T-helper 9 cell (primary cell): Measurements from ENCODE around the gene ZFAND2A.
"Not testable (repeated sequence)": the region's sequence is repeated elsewhere in the genome, so short reads cannot be mapped to it uniquely, and the experiment has no call there.

Experiments used
- DNase-seq: peaks from one replicate; pipeline ENCODE4 v3.0.0-alpha.2; 2020

Gene ZFAND2A

GRCh38 chr7:1150400-1151002 is 9.5 kb downstream of the ZFAND2A start:
- DNase-seq: no peak

DNA sequence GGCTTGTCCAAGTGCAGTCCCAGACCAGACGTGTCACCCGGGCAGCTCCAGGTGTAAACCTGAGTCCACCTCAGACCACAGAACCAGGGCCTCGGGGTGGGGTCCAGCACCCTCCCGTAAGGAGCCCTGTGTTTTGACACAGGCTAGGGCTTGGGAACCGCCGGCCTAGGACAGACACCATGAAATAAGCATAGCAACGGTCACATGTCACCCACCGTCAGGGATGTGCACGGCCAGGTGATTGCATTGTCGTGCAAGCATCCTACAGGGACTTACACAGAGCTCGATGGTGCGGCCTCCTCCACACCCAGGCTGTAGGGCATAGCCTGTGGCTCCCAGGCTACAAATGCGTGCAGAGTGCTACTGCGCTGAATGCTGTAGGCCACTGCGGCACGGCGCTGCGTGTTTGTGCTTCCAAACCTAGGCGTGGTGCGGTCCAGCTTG is 10.6 kb downstream of the ZFAND2A start:
- no peak for DNase-seq

DNA sequence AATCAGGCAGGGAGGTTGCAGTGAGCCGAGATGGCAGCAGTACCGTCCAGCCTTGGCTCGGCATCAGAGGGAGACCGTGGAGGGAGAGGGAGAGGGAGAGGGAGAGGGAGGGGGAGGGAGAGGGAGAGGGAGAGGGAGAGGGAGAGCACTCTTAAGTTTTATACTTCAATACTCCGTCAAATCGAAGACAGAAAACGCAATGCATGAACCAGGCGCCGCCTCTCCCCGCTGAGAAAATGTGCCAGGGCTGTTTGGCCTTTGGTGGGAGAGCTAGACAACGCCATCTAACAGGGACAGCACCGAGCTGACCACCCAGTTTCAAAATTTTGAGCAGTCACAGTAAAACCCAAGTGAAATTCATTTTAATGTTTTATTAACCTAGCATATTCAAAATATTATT is 12.1 kb downstream of the ZFAND2A start:
- DNase-seq: not testable (repeated sequence)

GRCh38 chr7:1144269-1144771 is 15.7 kb downstream of the ZFAND2A start:
- DNase-seq: no peak

DNA sequence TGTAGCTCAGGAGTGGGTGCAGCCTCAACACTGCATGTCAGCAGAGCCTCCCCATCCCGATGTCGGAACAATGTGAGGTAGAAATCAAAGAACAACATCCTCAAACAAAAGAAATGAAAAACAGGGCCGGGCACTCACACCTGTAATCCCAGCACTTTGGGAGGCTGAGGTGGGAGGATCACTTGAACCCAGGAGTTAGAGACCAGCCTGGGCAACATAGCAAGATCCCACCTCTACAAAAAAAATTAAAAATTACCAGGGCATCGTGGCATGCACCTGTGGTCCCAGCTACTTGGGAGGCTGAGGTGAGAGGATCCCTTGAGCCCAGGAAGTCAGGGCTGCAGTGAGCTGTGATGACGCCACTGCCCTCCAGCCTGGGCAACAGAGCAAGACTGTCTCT is 17.0 kb downstream of the ZFAND2A start:
- DNase-seq: not testable (repeated sequence)

- no peak for DNase-seq
Measured at GRCh38 chr7:1142051-1142635, 17.9 kb downstream of the ZFAND2A start.

DNA sequence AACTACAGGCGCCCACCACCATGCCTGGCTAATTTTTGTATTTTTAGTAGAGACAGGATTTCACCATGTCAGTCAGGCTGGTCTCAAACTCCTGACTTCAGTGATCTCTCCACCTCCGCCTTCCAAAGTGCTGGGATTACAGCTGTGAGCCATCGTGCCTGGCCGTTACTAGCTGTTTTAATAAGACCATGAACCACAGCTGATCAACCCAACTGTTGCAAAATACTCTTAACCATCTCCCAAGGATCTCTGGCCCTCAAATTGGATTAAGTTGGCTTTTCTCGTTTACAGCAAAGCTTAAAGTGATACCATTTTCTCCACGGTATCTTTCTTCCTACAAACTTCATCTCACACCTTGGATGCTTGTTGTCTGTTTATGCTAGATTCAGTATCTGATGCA is 18.3 kb downstream of the ZFAND2A start:
- DNase-seq: no peak

DNA sequence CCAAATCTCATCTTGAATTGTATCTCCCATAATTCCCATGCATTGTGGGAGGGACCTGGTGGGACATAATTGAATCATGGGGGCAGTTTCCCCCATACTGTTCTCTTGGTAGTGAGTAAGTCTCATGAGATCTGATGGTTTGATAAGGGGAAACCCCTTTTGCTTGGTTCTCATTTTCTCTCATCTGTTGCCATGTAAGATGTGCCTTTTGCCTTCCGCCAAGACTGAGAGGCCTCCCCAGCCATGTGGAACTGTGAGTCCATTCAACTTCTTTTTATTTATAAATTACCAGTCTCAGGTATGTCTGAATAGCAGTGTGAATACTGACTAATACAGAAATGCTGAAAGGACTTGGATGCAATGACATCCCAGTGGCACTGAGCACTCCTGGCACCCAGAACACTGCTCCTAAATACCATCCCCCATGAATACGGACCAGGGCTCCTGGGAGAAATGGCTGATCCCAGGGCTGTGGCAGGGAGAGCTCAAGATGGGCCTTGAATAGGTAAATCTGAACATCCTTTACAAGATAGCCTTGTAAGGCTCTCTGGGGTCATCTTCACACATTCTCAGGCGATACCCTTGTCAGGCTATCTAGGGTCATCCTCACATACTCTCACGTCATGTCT is 19.4 kb downstream of the ZFAND2A start:
- no peak for DNase-seq

DNA sequence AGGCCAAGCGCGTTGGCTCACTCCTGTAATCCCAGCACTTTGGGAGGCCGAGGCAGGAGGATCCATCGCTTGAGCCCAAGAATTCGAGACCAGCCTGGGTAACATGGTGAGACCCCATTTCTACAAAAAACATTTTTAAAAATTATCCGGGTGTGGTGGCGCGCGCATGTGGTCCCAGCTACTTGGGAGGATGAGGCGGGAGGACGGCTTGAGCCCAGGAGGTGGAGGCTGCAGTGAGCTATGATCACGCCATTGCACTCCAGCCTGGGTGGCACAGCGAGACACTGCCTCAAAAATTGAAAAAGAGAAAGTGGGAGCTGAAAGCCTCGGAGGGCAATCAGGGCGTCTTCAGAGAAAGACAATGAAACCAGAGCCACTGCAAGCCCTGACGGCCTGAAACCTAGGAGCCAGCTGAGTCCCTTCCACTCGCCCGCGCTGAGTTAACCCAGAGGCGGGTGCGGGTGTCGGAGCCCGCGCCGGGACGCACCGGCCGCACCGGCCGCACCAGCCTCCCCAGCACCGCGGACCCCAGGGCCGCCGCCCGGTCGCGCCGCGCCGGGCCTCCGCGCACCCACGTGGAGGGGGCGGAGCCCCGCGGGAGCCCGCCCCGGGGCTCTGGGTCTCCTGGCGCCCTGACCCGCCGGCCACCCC is 22.4 kb downstream of the ZFAND2A start:
- no peak for DNase-seq

GRCh38 chr7:1136841-1137516 is 23.0 kb downstream of the ZFAND2A start:
- no peak for DNase-seq

DNA sequence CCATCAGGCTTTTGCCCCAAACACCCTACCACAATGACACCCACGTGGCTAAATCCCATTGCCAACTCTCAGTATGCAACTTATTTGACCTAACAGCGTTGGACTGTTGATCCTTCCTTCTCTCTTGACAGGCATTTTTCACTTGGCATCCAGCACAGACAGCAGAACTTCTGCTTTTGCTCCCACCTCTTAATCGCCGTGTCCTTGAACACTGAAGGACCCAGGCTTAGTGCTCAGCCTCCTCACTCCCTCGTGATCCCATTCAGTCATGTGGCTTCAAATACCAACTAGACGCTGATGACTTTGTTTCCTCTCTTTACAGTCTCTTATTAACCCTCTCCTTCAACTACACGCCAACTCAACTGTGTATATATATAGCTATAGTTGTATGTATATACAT is 25.0 kb downstream of the ZFAND2A start:
- DNase-seq: no peak

DNA sequence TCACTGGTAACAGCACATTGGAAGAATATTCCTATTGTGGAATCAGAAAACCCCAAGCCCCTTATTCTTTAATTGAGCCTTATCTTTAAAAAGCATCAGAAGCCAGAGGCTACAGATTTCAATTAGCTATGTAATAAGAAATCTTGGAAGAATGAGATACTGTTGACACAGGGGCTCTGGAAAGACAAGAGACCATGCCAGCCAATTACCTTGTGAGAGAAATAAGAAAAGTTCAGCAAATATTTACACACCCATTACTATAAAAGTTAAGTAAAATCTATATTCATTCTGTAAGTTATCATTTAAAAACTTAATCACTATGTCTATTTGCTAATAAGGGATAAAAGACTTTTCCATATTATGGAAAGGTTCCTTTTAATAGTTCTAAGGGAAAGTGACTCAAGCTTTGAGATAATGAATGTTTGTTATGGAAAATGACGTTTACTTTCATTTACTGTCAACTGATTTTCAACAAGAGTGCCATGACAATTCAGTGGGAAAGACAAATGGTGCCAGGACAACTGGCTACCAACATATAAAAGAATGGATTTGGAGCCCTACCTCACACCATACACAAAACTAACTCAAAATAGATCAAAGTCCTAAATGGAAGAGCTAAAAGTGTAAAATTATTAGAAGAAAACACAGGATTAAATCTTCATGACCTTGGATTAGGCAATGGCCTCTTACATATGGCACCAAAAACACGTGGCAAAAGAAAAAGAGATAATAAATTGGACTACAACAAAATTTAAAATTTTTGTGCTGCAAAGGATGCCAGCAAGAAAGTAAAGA is 28.3 kb downstream of the ZFAND2A start:
- no peak for DNase-seq

DNA sequence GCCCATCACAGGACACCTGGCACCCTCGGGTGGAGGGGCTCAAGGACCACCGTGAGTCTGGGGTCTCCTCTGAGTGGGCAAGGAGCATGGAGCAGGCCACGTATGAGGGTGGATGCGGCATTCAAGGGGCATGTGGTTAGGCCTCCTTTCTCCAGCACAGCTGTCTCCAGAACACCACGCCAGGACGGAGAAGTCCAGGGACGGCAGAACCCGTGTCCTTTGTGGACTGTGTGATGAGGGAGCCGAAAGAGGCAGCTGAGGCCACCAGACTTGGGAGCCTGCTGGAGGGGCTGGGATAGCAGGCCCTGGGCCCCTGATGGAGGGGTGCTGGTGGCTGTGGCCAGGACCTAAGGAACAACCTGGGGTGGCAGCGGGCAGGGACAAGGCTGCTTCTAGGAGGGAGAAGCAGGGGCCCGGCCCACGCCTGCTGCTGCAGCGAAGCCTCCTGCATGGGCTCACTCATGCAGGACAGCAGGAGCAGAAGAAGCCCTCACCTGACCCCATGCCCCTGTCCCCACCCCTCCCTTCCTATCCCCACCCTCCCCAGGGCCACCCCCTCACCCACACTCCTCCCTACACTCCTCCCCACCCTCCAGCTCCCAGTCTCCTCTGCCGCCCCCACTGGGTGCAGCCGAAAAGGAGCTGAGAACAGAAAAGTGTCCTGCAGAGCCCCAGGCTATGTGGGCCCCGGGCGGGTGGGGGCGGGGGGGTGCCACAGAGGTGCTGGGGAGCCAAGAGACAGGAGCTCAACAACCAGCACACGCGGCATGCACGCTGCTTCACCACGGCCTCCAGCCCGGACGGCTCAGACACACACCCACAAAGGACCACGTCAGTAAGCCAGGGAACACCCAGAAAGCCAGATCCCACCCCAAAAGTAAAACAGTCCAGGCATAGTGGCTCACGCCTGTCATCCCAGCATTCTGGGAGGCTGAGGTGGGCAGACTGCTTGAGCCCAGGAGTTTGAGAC is 29.7 kb downstream of the ZFAND2A start:
- no peak for DNase-seq

DNA sequence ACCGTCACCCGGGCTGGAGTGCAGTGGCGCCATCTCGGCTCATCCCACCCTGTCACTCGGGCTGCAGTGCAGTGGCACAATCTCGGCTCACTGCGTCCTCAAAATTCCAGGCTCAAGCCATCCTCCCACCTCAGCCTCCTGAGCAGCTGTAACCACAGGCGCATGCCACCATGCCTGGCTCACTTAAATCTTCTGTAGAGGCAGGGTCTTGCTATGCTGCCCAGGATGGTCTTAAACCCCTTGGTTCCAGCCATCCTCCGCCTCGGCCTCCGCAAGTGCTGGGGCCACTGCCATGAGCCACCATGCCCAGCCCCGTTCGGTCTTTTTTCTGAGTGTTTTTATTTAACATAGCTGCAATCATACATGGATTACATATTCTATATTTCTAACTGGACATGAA is 30.6 kb downstream of the ZFAND2A start:
- no peak for DNase-seq

- no peak for DNase-seq
Measured at GRCh38 chr7:1127001-1127400, 33.0 kb downstream of the ZFAND2A start.

DNA sequence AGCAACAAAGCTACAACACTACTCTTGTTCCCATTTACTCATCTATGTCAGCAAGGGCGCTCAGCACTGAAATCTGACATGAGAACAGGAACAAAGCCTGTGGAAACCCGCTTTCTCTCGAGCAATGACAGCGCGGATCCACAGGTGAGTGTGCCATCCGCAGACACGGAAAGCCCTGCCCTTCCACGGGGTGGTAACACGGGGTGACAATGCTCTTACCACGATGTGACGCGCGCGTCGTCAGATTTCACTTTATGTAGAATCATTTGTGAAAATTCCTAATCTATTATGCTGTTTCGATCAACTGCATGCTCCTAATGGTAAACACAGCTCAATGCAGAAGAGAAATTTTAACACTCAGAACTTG is 34.4 kb downstream of the ZFAND2A start:
- DNase-seq: no peak

DNA sequence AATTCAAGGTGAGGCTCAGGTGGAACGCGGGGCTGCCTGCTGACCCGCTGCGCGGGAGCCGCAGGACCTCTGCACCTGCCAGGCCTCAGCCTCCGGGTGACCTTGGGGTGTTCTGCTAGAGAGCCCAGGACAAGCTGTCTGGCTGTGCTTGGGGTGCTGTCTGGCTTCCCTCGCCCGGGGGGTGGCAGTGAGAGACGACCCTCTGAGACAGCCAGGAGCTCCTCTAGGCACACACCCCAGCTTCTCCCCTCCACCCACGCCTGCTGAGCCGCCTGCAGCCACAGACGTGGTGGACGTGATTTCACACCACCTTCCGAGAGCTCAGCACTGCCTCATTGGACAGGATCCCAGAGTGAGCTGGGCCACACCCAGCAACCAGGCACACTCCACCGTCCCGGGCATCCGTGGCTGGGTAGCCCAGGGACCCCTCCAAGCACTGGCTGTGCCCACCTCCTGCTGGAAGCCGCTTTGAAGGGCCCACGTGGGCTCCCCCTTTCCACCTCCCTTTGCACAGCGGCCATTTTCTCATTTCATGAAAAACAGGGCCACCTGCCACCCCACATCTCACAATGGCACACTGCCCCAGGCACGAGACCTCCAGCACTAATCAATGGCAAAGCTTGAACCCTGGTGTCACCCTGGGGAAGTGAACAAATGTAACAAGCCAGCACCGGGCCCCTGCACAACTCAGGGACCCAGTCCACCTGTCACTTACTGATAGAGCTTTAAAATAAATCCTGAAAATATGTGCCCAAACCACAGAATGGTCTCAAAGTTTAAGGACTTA is 35.0 kb downstream of the ZFAND2A start:
- DNase-seq: no peak

DNA sequence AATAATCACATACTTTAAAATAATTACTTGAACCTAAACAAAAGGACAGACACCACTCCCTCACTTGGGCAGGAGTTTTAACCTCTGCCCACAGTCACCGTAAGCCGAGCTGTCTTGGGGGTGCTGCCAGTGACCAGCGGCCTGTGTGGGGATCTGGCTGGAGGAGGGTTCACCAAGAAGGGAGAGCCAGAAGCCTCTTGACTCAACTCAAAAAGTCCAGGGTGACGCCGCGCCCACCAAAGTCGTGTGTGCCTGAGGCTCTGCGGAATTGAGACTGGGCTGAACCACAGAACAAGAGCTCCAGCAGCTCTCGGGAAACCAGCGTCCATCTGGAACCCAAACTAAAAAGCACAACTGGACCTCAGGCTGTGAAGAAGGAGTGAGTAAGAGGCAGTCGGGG is 35.8 kb downstream of the ZFAND2A start:
- DNase-seq: no peak

DNA sequence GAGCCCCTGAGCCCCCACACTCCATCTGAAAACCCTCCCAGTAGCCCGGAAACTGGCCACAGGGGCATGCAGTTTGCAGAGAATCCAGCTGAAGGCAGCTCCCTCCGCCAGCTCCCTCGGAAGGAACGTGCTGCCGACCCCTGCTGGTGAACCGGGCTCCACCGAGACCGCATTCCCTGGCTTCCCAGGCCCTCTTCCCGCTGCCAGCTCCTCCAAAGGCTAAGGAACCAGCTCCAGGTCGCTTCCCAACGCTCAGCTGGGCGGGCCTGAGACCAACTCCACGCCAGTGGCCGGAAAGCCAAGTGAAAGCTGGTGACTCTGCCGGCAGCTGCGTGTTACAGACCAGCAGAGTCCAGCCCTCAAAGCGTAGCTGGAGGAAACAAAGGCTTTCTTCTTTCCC is 36.3 kb downstream of the ZFAND2A start:
- DNase-seq: no peak

- no peak for DNase-seq
Measured at GRCh38 chr7:1122832-1123501, 37.0 kb downstream of the ZFAND2A start.
